ENCODE measurements around the gene SAA2. TPM values are rescaled to one million over a fixed set of nuclear protein-coding genes. Genes with fewer than 3 reads are reported as not detected.
"Not testable (repeated sequence)": the region's sequence is repeated elsewhere in the genome, so short reads cannot be mapped to it uniquely, and the experiment has no call there.

The SAA2 gene
- total RNA-seq, 1 donor from 2014 or later = 8.0 TPM

DNA sequence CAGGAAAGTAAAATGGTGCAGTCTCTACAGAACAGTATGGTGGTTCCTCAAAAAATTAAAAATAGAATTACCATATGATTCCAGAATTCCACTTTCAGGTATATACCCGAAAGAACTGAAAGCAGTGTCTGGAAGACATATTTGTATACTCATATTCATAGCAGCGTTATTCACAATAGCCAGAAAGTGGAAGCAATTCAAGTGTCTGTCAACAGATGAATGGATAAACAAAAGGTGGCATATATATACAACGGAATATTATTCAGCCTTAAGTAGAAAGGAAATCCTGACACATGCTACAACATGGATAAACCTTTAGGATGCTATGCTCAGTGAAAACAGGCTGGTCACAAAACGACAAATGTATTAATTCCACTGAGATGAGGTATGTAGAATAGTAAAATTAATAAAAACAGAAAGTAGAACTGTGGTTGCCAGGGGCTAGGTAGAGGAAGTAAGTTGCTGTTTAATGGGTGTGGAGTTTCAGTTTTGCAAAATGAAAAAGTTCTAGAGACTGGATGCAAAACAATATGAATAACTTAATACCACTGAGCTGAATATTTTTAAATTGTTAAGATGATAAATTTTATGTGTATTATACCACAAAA, 32.1 kb upstream of the SAA2 start:
- no peaks in the 10 kb centered on the region for H3K36me3 ChIP-seq (ENCODE audit: control insufficient read depth, insufficient read depth, low read length)
- H3K27me3 ChIP-seq (ENCODE audit: control insufficient read depth, insufficient read depth, low read length) = no peaks in the 10 kb centered on the region
- TF ChIP-seq, protein P1, sequence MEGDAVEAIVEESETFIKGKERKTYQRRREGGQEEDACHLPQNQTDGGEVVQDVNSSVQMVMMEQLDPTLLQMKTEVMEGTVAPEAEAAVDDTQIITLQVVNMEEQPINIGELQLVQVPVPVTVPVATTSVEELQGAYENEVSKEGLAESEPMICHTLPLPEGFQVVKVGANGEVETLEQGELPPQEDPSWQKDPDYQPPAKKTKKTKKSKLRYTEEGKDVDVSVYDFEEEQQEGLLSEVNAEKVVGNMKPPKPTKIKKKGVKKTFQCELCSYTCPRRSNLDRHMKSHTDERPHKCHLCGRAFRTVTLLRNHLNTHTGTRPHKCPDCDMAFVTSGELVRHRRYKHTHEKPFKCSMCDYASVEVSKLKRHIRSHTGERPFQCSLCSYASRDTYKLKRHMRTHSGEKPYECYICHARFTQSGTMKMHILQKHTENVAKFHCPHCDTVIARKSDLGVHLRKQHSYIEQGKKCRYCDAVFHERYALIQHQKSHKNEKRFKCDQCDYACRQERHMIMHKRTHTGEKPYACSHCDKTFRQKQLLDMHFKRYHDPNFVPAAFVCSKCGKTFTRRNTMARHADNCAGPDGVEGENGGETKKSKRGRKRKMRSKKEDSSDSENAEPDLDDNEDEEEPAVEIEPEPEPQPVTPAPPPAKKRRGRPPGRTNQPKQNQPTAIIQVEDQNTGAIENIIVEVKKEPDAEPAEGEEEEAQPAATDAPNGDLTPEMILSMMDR (IDR thresholded peaks at IDR 0.05; ENCODE audit: insufficient read depth, low read length, poor library complexity, severe bottlenecking) = no peak
- H3K4me3 ChIP-seq (ENCODE audit: low read depth, low read length) = no peak overlapping the region
- no peak for DNase-seq (ENCODE audit: low read depth)

DNA sequence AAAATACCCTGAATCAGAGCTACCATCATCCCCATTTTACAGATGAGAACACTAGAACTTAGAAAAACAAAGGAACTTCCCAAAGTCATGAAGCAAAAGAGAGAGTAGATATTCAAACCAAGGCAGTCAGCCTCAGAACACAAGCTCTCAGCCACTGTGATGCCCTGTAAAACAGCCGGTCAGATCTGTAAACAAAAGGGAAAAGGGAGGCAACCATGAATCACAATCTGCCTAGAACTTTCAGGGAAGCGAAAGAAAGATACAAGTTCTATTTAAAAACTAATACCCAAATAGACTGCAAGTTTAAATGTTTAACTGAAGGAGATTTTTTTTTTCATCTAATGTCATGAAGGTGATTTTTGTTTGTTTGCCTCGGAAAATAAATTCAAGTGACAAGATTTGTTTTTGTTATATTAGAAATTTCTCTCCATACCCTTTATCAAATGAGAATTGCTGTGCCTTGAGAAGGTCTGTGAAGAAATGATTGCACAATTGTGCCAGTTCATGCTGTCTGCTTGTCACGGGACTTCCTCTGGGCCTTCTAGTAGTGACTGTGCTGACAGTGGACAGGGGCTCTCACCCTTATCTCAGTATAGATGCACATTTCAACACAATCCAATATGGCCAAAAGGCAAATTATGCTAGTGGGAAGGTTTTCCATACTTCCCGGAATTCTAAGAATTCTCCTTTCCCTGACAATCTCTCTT, 29.2 kb upstream of the SAA2 start:
- Histone ChIP-seq H3K36me3 (ENCODE audit: control insufficient read depth, insufficient read depth, low read length) (no peaks in the 10 kb centered on the region), H3K27me3 (ENCODE audit: control insufficient read depth, insufficient read depth, low read length) (no peaks in the 10 kb centered on the region), H3K4me3 (ENCODE audit: low read depth, low read length) (no peak overlapping the region)
- TF ChIP-seq, protein P1 (IDR thresholded peaks at IDR 0.05; ENCODE audit: insufficient read depth, low read length, poor library complexity, severe bottlenecking) = no peak
- no peak for DNase-seq (ENCODE audit: low read depth)

DNA sequence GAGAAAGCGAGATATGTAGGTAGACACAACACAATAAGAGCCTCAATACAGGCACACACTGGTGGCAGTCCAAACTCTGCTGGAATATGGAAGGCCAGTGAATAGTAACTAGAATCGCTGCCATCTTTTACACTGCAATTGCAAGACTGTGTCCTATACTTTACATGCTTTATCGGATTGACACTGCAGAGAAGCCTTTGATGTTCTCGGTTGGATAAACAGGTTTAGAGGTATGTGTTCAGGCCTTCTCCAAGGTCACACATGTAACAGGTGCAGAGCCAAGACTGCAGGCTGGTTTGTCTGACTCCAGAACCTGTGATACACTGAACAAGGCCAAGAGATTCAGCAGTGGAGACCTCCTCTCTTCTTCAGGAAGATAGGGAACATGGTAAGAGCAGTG, 22.7 kb upstream of the SAA2 start:
- DNase-seq (ENCODE audit: low read depth) = no peak
- Histone ChIP-seq H3K27me3 (ENCODE audit: control insufficient read depth, insufficient read depth, low read length) (no peaks in the 10 kb centered on the region), H3K36me3 (ENCODE audit: control insufficient read depth, insufficient read depth, low read length) (no peaks in the 10 kb centered on the region), H3K4me3 (ENCODE audit: low read depth, low read length) (no peak overlapping the region)
- TF ChIP-seq, protein P1 (IDR thresholded peaks at IDR 0.05; ENCODE audit: insufficient read depth, low read length, poor library complexity, severe bottlenecking) = no peak

DNA sequence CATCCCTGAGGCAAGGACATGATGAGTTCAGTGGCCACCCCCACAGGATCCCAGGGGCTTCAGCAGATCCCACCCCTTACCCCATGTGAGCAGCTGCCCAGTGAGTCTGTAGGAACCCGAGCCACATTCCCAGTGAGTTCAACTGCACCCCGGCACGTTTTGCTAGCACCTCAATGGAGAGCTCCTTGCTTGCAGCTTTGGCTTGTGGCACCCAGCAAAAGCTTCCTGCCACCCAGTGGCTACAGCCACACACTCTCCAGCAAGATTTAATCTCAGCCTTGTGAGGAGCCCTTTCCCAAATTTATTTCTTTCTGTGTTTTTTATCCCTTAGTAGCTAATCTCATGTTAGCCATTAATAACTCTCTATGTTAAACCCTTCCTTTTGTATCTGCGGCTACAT, 21.6 kb upstream of the SAA2 start:
- H3K4me3 ChIP-seq (ENCODE audit: low read depth, low read length) = no peak overlapping the region
- H3K27me3 ChIP-seq (ENCODE audit: control insufficient read depth, insufficient read depth, low read length) = no peaks in the 10 kb centered on the region
- DNase-seq (ENCODE audit: low read depth) = no peak
- no peaks in the 10 kb centered on the region for H3K36me3 ChIP-seq (ENCODE audit: control insufficient read depth, insufficient read depth, low read length)
- TF ChIP-seq, protein P1 (IDR thresholded peaks at IDR 0.05; ENCODE audit: insufficient read depth, low read length, poor library complexity, severe bottlenecking) = no peak

DNA sequence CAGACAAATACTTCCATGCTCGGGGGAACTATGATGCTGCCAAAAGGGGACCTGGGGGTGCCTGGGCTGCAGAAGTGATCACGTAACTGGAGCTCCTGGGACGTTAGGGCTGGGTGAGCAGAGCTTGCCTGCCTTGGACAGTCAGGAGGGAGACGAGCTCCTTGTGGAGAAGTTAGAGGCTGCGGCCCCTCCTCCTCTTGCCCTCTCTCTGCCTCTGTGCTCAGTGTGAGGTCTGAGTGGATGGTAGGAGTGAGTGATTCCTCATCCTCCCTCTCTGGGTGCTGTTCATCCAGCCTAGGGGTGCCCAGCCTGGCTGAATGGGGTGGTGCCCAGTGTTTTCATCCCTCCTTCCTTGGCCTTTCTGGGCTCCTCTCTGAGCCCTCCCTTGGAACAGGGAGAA, 20.8 kb upstream of the SAA2 start:
- not testable (repeated sequence) for H3K4me3 ChIP-seq (ENCODE audit: low read depth, low read length); H3K36me3 ChIP-seq (ENCODE audit: control insufficient read depth, insufficient read depth, low read length); DNase-seq (ENCODE audit: low read depth); H3K27me3 ChIP-seq (ENCODE audit: control insufficient read depth, insufficient read depth, low read length)

DNA sequence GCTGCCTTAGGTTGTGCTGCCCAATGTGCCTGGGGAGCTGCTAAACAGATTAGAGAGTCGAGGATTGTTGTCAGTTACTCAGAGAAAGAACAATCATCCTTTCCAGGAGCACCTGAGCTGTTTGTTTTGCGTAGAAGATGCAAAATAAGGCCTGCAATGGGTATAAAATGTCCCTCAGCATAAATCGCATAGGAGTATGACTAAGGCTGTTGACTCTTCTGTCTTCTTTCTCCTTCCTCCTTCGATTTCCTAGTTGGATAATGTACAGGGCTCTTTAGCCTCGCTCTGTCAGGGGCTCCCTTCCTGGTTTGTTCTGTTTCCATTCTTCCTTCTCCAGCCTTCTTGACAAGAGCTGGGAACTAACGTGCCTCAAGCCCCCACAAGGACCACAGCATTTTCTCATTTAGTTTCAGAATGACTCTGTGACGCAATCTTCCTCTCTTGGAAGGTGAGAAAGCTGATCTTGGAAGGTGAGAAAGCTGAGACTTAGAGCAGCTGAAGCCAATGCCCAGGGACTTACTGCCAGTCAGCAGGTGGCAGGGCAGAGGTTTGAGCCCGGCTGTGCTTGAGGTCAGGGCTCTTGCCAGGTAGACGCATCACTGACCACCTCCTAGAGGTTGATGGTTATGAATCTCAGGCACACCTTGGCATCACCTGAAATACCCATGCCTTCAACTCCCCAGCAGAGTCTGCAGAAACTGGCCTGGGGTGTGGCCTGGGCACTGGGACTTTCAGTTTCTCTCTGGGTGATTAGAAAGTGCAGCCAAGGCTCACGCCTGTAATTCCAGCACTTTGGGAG, 19.1 kb upstream of the SAA2 start:
- H3K4me3 ChIP-seq (ENCODE audit: low read depth, low read length); DNase-seq (ENCODE audit: low read depth); H3K36me3 ChIP-seq (ENCODE audit: control insufficient read depth, insufficient read depth, low read length); H3K27me3 ChIP-seq (ENCODE audit: control insufficient read depth, insufficient read depth, low read length): not testable (repeated sequence)
